ENCODE measurements around the gene LIPA.

DNA sequence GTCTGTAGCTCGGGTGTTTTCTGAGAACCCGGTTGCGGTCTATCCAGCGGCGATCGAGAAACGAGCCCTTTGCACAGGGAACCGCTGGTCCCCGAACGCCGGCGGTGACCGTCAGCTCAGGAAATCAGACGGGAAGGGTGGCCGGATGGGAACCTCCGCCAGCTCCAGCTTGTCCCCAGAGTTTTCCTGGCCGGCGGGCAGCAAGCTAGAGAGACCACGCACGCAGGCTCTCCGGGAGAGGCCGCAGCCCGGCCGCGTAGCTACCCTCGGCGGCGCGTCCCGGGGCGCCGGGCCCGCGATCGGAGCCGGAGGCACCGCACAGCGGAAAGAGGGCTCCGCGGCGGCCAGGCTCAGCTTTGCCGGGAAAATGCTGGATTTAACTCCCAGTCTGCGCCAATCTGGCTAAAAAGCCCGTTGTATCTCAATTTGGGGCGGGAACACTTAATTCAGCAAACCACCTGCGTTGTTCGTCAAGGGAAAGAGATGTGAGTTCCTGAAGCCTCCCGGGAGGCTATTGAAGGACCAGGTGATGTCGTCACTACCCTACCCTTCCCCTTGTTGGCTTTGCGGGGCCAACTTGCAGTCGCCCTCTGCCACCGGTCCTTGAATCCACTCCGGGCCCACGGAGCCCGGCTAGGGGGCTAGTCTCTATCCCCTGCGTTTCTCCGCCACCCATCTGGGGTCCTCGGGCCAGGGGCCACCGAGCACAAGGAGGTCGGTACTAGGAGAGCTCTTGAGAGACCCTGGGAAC, 43.6 kb downstream of the LIPA start:
- TF ChIP-seq, protein P1, sequence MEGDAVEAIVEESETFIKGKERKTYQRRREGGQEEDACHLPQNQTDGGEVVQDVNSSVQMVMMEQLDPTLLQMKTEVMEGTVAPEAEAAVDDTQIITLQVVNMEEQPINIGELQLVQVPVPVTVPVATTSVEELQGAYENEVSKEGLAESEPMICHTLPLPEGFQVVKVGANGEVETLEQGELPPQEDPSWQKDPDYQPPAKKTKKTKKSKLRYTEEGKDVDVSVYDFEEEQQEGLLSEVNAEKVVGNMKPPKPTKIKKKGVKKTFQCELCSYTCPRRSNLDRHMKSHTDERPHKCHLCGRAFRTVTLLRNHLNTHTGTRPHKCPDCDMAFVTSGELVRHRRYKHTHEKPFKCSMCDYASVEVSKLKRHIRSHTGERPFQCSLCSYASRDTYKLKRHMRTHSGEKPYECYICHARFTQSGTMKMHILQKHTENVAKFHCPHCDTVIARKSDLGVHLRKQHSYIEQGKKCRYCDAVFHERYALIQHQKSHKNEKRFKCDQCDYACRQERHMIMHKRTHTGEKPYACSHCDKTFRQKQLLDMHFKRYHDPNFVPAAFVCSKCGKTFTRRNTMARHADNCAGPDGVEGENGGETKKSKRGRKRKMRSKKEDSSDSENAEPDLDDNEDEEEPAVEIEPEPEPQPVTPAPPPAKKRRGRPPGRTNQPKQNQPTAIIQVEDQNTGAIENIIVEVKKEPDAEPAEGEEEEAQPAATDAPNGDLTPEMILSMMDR (conservative IDR thresholded peaks at IDR 0.05): no peak
- no peak for TF ChIP-seq EZH2 (IDR thresholded peaks at IDR 0.05; ENCODE audit: low read depth)
